KMS-11 (cell line): ENCODE data around the gene KRT17.

Experiments used
- H2AFZ ChIP-seq: fragments of 200-600 bp; sonication (generic); 2 replicates; pipeline ENCODE4 v1.6.1; 2016; ENCODE audit warnings: antibody characterized with exemption, mixed run types, low read depth
- H3K27ac ChIP-seq: fragments of 200-600 bp; sonication (generic); 2 replicates; pipeline ENCODE4 v1.6.1; 2016; ENCODE audit warnings: mild to moderate bottlenecking, mixed run types
- H3K27me3 ChIP-seq: fragments of 200-600 bp; sonication (generic); 2 replicates; pipeline ENCODE4 v1.6.1; 2017; ENCODE audit warnings: mild to moderate bottlenecking, low read depth, mixed run types, moderate library complexity; ENCODE audit not compliant: insufficient read depth
- H3K36me3 ChIP-seq: fragments of 200-600 bp; sonication (generic); 2 replicates; pipeline ENCODE4 v1.6.1; 2017; ENCODE audit warnings: mild to moderate bottlenecking, mixed run types; ENCODE audit not compliant: insufficient read depth
- H3K4me1 ChIP-seq: fragments of 200-600 bp; sonication (generic); 2 replicates; pipeline ENCODE4 v1.6.1; 2016; ENCODE audit warnings: mild to moderate bottlenecking, low read depth, mixed run types; ENCODE audit not compliant: poor library complexity, severe bottlenecking
- H3K4me2 ChIP-seq: fragments of 200-600 bp; sonication (generic); 2 replicates; pipeline ENCODE4 v1.7.0; 2016; ENCODE audit warnings: mild to moderate bottlenecking, mixed run types
- H3K4me3 ChIP-seq: fragments of 200-600 bp; sonication (generic); IDR thresholded peaks from 2 replicates; pipeline ENCODE4 v1.6.1; 2017; ENCODE audit warnings: low read depth, low read length, mixed read lengths; ENCODE audit not compliant: insufficient read depth
- H3K79me2 ChIP-seq: fragments of 200-600 bp; sonication (generic); 2 replicates; pipeline ENCODE4 v1.6.1; 2016; ENCODE audit warnings: low read depth, mixed run types; ENCODE audit not compliant: insufficient read depth
- H3K9ac ChIP-seq: fragments of 200-600 bp; sonication (generic); 2 replicates; pipeline ENCODE4 v1.6.1; 2016; ENCODE audit warnings: mild to moderate bottlenecking, mixed run types
- H4K20me1 ChIP-seq: fragments of 200-600 bp; sonication (generic); 2 replicates; pipeline ENCODE4 v1.6.1; 2016; ENCODE audit warnings: mild to moderate bottlenecking, mixed run types; ENCODE audit not compliant: insufficient read depth
- TF ChIP-seq, protein P1 (sequence below): fragments of 200-600 bp; sonication (generic); conservative IDR thresholded peaks from 2 replicates; pipeline ENCODE4 v1.6.1; 2017; ENCODE audit warnings: low read depth, mild to moderate bottlenecking, antibody characterized with exemption, low read length, moderate library complexity, mixed read lengths

KRT17 gene

DNA sequence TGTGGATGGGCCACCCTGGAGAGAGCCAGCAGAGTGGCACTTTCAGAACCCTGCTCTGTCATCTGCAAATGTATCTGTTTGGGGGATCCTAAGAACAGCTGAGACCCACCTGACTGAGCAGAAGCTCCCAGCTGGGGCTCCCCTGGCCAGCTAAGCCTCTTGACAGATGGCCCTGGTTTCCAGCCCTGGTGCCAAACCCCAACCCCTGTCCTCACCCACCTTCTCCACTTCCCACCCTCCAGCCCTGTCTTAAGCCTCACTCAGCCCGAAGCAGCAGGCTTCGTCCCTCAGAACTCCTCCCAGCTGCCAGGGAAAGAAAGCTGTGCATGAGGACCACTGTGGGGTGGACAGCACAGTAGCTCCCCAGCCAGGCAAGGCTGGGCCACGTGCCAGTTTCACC, 49.0 kb downstream of the KRT17 start:
- TF ChIP-seq, protein P1, sequence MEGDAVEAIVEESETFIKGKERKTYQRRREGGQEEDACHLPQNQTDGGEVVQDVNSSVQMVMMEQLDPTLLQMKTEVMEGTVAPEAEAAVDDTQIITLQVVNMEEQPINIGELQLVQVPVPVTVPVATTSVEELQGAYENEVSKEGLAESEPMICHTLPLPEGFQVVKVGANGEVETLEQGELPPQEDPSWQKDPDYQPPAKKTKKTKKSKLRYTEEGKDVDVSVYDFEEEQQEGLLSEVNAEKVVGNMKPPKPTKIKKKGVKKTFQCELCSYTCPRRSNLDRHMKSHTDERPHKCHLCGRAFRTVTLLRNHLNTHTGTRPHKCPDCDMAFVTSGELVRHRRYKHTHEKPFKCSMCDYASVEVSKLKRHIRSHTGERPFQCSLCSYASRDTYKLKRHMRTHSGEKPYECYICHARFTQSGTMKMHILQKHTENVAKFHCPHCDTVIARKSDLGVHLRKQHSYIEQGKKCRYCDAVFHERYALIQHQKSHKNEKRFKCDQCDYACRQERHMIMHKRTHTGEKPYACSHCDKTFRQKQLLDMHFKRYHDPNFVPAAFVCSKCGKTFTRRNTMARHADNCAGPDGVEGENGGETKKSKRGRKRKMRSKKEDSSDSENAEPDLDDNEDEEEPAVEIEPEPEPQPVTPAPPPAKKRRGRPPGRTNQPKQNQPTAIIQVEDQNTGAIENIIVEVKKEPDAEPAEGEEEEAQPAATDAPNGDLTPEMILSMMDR: no peak

DNA sequence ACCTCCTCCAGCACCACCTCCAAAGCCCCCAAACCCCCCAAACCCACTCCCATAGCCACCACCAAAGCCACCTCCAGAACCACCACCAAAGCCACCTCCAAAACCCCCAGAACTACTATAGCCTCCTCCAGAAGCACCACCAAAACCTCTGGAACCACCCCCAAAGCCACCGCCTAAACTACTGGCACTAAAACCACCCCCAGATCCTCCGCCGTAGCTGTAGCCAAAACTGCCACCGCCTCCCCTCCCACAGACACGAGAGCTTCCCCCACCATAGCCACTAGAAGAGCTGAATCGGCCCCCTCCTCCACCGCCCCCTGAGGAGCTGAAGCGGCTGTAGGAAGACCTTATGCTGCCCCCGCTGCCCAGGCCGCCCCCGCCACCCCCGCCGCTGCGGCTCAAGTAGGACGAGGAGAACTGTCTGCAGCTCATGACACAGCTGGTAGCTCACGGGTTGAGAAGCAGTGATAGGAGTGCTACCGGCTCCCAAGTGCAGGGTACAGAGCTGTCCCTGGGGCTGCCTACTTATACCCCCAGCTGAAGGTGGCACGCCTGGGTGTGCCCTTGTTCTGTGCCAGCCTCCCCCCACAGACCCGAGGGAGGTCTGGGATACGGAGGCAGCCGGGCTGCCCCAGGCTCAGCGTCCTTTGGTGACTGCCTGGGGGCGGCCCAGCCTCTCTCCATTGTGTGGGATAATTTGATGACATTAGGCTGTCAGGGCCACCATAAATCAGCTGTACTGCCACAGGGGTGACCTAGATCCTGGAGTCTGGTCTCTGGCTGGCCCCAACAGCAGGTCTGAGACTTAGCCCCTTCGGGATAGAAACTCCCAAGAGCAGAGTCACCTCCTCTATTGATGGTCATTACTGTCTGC, 52.6 kb downstream of the KRT17 start, which contains the start of gene KRT9:
Gene KRT9 (minus strand): TSS at position 499 of the 874 bp plus-strand sequence. CDS start 67 bp downstream, at position 432.
- TF ChIP-seq, protein P1: no peak

More for the DNA sequence above, 49.0 kb downstream of the KRT17 start:
- H3K36me3 ChIP-seq: no peaks in the 10 kb centered on the region
- no peaks in the 10 kb centered on the region for H3K79me2 ChIP-seq
- no peaks in the 10 kb centered on the region for H4K20me1 ChIP-seq
- peaks cover 54% of the 10 kb centered on the region for H3K27me3 ChIP-seq
- peaks cover 6% of the 10 kb centered on the region for H3K4me1 ChIP-seq
- H3K4me3 ChIP-seq: no peak overlapping the region
- no peak overlapping the region for H2AFZ ChIP-seq
- no peak overlapping the region for H3K9ac ChIP-seq
- no peak overlapping the region for H3K4me2 ChIP-seq
- H3K27ac ChIP-seq: no peak overlapping the region

More for the DNA sequence above, 52.6 kb downstream of the KRT17 start, which contains the start of gene KRT9:
- Histone ChIP-seq H2AFZ (no peak within 1 kb of the TSS), H3K4me2 (no peak within 1 kb of the TSS), H3K9ac (no peak within 1 kb of the TSS), H3K4me3 (no peak within 1 kb of the TSS), H3K27ac (no peak within 1 kb of the TSS), H3K27me3 (peaks cover 56% of the 10 kb centered on the region), H3K36me3 (no peaks in the 10 kb centered on the region), H3K79me2 (no peaks in the 10 kb centered on the region), H4K20me1 (no peaks in the 10 kb centered on the region), H3K4me1 (no peaks in the 10 kb centered on the region)
